Vagina (tissue), 2 donors: ENCODE data around the gene DENND4B.

Experiments
- CTCF ChIP-seq, 3 experiments: fragments of 450-650 bp in 2 of 3; fragments of 200-600 bp in 1 of 3; sonication (generic) in 1 of 3; IDR thresholded peaks; one replicate each; pipeline ENCODE4 v1.5.1; 2017 to 2019; ENCODE audit warnings: antibody characterized with exemption in 3 of 3, mild to moderate bottlenecking in 2 of 3, moderate library complexity in 2 of 3
- POLR2A ChIP-seq, 2 donors: fragments of 450-650 bp; IDR thresholded peaks; one replicate each; pipeline ENCODE4 v1.6.1; 2017; ENCODE audit warnings: antibody characterized with exemption in 2 of 2, mild to moderate bottlenecking in 2 of 2, moderate library complexity in 2 of 2
- POLR2AphosphoS5 ChIP-seq, 2 donors: sonication (generic); formaldehyde crosslinking; IDR thresholded peaks; one replicate each; pipeline ENCODE4 v1.9.0; 2017; ENCODE audit warnings: antibody characterized with exemption in 2 of 2, mild to moderate bottlenecking in 2 of 2, low read depth in 1 of 2; ENCODE audit not compliant: insufficient read depth in 1 of 2

GRCh38 chr1:153945795-153946621, 510 bp downstream of the DENND4B start:
- TF ChIP-seq CTCF (IDR thresholded peaks at IDR 0.05) = no peak
- TF ChIP-seq POLR2AphosphoS5 (IDR thresholded peaks at IDR 0.05; ENCODE audit: insufficient read depth in 1 of 2, low read depth in 1 of 2) = peak; percentile 31 to 85
- TF ChIP-seq POLR2A (IDR thresholded peaks at IDR 0.05) = no peak
